ENCODE measurements around the gene ZNF714.

DNA sequence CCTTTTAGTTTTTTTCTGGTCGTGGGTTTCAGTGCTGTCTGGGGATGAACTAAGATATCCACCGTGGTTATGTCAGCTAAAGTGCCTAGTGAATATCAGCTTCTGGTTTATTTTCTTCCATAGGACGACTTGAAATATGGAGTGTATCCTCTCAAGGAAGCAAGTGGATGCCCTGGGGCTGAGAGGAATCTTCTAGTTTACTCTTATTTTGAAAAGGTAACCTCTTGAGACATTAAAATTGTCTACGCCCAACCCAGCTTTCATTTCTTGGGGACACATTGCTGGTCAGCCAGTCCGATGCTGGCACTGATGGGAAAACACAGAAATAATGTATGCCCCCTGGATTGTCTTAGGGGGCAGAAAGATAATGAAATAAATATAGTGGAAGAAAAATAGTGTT lies 61.4 kb downstream of the ZNF714 start:
- TF ChIP-seq CTCF (IDR thresholded peaks at IDR 0.05; ENCODE audit: insufficient read depth, low read length) (no peak), GABPA (IDR thresholded peaks at IDR 0.05; ENCODE audit: low read depth) (no peak), POLR2AphosphoS5 (IDR thresholded peaks at IDR 0.05; ENCODE audit: low read depth) (no peak)
